DND-41 (cell line): ENCODE measurements around the gene FJX1.

Experiments used
- ATAC-seq: fragments of 200-7000 bp; cut with Tn5 transposase; 3 replicates; pipeline ENCODE4 v1.9.1; 2021; ENCODE audit warnings: low read depth; ENCODE audit not compliant: insufficient read depth
- DNase-seq: peaks from one replicate; pipeline ENCODE4 v3.0.0-alpha.2; 2020
- H2AFZ ChIP-seq: 2 replicates; pipeline ENCODE4 v1.6.0; 2012; ENCODE audit warnings: low read depth, low read length
- H3K27ac ChIP-seq: 2 replicates; pipeline ENCODE4 v1.5.1; 2012; ENCODE audit warnings: low read length, inconsistent platforms
- H3K27me3 ChIP-seq: fragments of 200-600 bp; sonication (generic); 2 replicates; pipeline ENCODE4 v1.6.0; 2012; ENCODE audit warnings: low read length, mild to moderate bottlenecking, inconsistent platforms; ENCODE audit not compliant: insufficient read depth, poor library complexity
- H3K36me3 ChIP-seq: 2 replicates; pipeline ENCODE4 v1.5.1; 2012; ENCODE audit warnings: low read length, inconsistent platforms; ENCODE audit not compliant: insufficient read depth
- H3K4me1 ChIP-seq: 2 replicates; pipeline ENCODE4 v1.5.1; 2012; ENCODE audit warnings: mild to moderate bottlenecking, low read length; ENCODE audit not compliant: insufficient read depth
- H3K4me2 ChIP-seq: 2 replicates; pipeline ENCODE4 v1.6.0; 2012; ENCODE audit warnings: mild to moderate bottlenecking, moderate library complexity, low read length, inconsistent platforms; ENCODE audit not compliant: insufficient read depth
- H3K4me3 ChIP-seq, 2 experiments: fragments of 200-600 bp in 1 of 2; shearing (Covaris generic) in 1 of 2; 2 replicates each; pipeline ENCODE4 v1.5.1; 2012 to 2016; ENCODE audit warnings: inconsistent platforms in 2 of 2, low read length in 2 of 2, mild to moderate bottlenecking in 2 of 2, low read depth in 1 of 2, moderate library complexity in 1 of 2
- H3K79me2 ChIP-seq: 2 replicates; pipeline ENCODE4 v1.6.0; 2012; ENCODE audit warnings: low read length, inconsistent platforms; ENCODE audit not compliant: insufficient read depth
- H3K9ac ChIP-seq: 2 replicates; pipeline ENCODE4 v1.6.0; 2012; ENCODE audit warnings: low read depth, mild to moderate bottlenecking, inconsistent platforms, low read length, moderate library complexity
- H3K9me3 ChIP-seq: 2 replicates; pipeline ENCODE4 v1.5.1; 2012; ENCODE audit warnings: low read length, moderate library complexity, mild to moderate bottlenecking, inconsistent platforms; ENCODE audit not compliant: insufficient read depth, severe bottlenecking
- H4K20me1 ChIP-seq: 2 replicates; pipeline ENCODE4 v1.6.0; 2012; ENCODE audit warnings: low read length; ENCODE audit not compliant: insufficient read depth
- EZH2 ChIP-seq: IDR thresholded peaks from 3 replicates; pipeline ENCODE4 v1.6.1; 2012; ENCODE audit warnings: borderline replicate concordance, low read depth, mild to moderate bottlenecking, moderate library complexity, low read length, inconsistent platforms; ENCODE audit not compliant: severe bottlenecking
- TF ChIP-seq, protein P1 (sequence below): IDR thresholded peaks from 2 replicates; pipeline ENCODE4 v1.5.1; 2012; ENCODE audit warnings: borderline replicate concordance, low read length, moderate library complexity, mild to moderate bottlenecking; ENCODE audit not compliant: poor library complexity, severe bottlenecking; ENCODE audit errors: extremely low read depth

FJX1 gene

DNA sequence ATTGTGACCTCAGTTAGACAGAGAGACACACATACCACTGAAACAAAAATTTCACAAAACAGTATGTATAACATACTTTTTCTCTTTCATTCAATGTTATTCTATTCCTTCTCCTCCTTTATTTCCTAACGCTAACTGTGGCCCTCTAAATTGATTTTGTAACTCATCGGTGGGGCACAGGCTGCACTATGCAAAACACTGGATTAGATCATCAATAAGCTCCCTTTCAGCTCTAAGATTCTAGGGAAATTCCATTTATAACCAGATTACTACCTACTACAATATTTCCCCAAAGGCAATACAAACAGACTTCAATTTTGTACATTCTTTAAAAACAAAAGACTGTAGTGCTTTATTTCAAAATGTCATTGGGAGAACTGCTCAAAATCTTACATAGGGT is 6.1 kb downstream of the FJX1 start:
- no peak for ATAC-seq
- H4K20me1 ChIP-seq = no peaks in the 10 kb centered on the region
- no peak for TF ChIP-seq EZH2
- TF ChIP-seq, protein P1, sequence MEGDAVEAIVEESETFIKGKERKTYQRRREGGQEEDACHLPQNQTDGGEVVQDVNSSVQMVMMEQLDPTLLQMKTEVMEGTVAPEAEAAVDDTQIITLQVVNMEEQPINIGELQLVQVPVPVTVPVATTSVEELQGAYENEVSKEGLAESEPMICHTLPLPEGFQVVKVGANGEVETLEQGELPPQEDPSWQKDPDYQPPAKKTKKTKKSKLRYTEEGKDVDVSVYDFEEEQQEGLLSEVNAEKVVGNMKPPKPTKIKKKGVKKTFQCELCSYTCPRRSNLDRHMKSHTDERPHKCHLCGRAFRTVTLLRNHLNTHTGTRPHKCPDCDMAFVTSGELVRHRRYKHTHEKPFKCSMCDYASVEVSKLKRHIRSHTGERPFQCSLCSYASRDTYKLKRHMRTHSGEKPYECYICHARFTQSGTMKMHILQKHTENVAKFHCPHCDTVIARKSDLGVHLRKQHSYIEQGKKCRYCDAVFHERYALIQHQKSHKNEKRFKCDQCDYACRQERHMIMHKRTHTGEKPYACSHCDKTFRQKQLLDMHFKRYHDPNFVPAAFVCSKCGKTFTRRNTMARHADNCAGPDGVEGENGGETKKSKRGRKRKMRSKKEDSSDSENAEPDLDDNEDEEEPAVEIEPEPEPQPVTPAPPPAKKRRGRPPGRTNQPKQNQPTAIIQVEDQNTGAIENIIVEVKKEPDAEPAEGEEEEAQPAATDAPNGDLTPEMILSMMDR = no peak
- no peak overlapping the region for H3K9ac ChIP-seq
- H3K27ac ChIP-seq = no peak overlapping the region
- no peaks in the 10 kb centered on the region for H3K9me3 ChIP-seq
- no peaks in the 10 kb centered on the region for H3K36me3 ChIP-seq
- H3K79me2 ChIP-seq = no peaks in the 10 kb centered on the region
- no peaks in the 10 kb centered on the region for H3K4me1 ChIP-seq
- H3K27me3 ChIP-seq = peaks cover 12% of the 10 kb centered on the region
- no peak for DNase-seq
- no peak overlapping the region for H3K4me2 ChIP-seq
- H2AFZ ChIP-seq = no peak overlapping the region
- no peak overlapping the region for H3K4me3 ChIP-seq

DNA sequence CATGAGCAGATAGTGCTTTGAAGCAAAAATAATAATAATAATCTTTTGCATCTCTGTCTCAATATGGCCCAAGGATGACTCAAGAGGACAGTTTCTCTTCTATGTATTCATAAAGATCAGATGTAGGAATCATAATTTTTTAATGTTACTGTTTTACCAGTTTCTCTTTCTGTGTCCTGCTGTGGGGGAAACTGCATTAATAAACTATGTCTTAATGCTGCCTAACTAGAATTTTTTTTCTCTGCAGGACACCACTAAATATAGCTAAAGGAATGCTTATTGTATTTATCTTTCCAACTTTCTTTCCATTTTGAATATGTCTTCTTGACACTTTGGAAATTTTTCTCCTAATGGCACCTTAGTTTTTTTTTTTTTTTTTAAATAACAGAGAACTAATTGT is 6.5 kb downstream of the FJX1 start:
- H3K9me3 ChIP-seq = no peaks in the 10 kb centered on the region
- no peak overlapping the region for H3K4me2 ChIP-seq
- H3K4me1 ChIP-seq = no peaks in the 10 kb centered on the region
- DNase-seq (no peak), ATAC-seq (no peak)
- no peak overlapping the region for H3K9ac ChIP-seq
- H3K79me2 ChIP-seq = no peaks in the 10 kb centered on the region
- no peaks in the 10 kb centered on the region for H4K20me1 ChIP-seq
- H2AFZ ChIP-seq = no peak overlapping the region
- no peak overlapping the region for H3K27ac ChIP-seq
- H3K4me3 ChIP-seq = no peak overlapping the region
- H3K36me3 ChIP-seq = no peaks in the 10 kb centered on the region
- no peak for TF ChIP-seq EZH2
- TF ChIP-seq, protein P1 = no peak
- H3K27me3 ChIP-seq = peaks cover 12% of the 10 kb centered on the region

DNA sequence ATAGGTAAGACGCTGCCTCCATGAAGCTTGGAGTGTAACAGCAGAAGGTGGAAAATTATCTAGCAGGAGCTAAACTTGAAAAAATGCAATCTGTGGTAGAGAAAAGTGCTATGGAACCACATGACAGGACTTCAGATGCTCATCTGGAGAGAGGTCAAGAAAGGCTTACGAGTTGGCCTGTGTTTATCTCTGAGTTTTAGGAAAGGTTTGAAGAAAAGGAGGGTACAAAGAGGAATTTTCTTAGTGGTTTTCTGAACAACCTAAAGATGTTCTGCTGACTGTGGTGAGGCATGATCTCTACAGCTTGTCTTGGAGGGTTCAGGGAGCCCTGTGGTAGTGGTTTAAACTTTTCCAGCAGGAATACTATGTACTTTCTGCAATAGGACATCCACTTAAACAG is 8.2 kb downstream of the FJX1 start:
- no peak for DNase-seq
- TF ChIP-seq, protein P1 = no peak
- TF ChIP-seq EZH2 = no peak

DNA sequence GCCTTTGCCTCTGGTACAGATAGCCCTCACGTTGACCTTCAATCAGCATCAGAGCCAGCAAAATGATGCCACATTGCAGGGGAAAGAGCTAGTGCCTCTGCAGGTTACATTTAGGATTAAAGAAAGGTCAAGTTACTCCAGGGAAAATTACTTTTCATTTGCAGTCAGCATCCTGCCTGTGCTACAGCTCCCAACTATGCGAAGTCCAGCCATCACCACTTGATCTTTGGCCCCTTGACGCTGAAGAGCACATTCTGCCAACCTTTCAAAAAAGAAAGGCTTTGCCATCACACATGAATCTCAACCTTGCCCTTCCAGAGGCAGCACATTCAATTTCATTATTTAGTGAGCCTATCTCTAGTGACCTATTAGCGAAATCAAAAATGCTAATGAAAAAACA is 11.3 kb downstream of the FJX1 start:
- no peaks in the 10 kb centered on the region for H3K4me1 ChIP-seq
- H2AFZ ChIP-seq = no peak overlapping the region
- no peak for TF ChIP-seq EZH2
- TF ChIP-seq, protein P1 = no peak
- H3K4me2 ChIP-seq = no peak overlapping the region
- peaks cover 7% of the 10 kb centered on the region for H3K27me3 ChIP-seq
- H3K27ac ChIP-seq = no peak overlapping the region
- H3K9ac ChIP-seq = no peak overlapping the region
- no peaks in the 10 kb centered on the region for H3K9me3 ChIP-seq
- no peak for ATAC-seq
- no peak overlapping the region for H3K4me3 ChIP-seq
- no peaks in the 10 kb centered on the region for H3K36me3 ChIP-seq
- no peak for DNase-seq
- no peaks in the 10 kb centered on the region for H3K79me2 ChIP-seq
- no peaks in the 10 kb centered on the region for H4K20me1 ChIP-seq

More for the DNA sequence above, 8.2 kb downstream of the FJX1 start:
- Histone ChIP-seq H3K79me2 (no peaks in the 10 kb centered on the region), H3K4me1 (no peaks in the 10 kb centered on the region), H3K4me3 (no peak overlapping the region), H3K9me3 (no peaks in the 10 kb centered on the region), H3K27ac (no peak overlapping the region), H3K9ac (no peak overlapping the region), H4K20me1 (no peaks in the 10 kb centered on the region), H2AFZ (no peak overlapping the region), H3K4me2 (no peak overlapping the region), H3K36me3 (no peaks in the 10 kb centered on the region), H3K27me3 (peaks cover 12% of the 10 kb centered on the region)
- ATAC-seq = no peak
